ENCODE measurements around the gene CCDC148.

CCDC148 gene

DNA sequence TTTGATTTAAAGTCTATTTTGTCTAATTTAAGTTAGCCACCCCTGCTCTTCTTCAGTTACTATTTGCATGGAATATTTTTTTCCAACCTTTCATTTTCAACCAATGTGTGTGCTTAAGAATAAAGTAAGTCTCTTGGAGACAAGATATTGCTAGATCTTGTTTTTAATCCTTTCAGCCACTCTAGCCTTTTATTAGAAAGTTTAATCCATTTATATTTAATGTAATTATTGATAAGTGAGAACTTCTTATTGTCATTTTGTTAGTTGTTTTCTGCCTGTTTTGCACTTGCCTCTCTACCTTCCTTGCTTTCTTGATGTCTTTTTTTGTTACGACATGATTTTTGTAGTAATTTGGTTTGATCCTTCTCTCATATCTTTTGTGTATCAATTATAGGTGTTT lies 46.4 kb downstream of the CCDC148 start:
- no peak for TF ChIP-seq CEBPB (IDR thresholded peaks at IDR 0.05)
- TF ChIP-seq, protein P1, sequence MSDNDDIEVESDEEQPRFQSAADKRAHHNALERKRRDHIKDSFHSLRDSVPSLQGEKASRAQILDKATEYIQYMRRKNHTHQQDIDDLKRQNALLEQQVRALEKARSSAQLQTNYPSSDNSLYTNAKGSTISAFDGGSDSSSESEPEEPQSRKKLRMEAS (IDR thresholded peaks at IDR 0.05), result no peak
- no peak for TF ChIP-seq YY1 (IDR thresholded peaks at IDR 0.05; ENCODE audit: low read depth)

GRCh38 chr2:158407031-158407430 lies 49.5 kb downstream of the CCDC148 start:
- TF ChIP-seq CREB1 (IDR thresholded peaks at IDR 0.05; ENCODE audit: low read depth) (no peak), EGR1 (IDR thresholded peaks at IDR 0.05) (no peak), TAF1 (IDR thresholded peaks at IDR 0.05; ENCODE audit: low read depth) (no peak), TCF12 (IDR thresholded peaks at IDR 0.05; ENCODE audit: low read depth) (no peak), YY1 (IDR thresholded peaks at IDR 0.05; ENCODE audit: low read depth) (no peak), NFIC (IDR thresholded peaks at IDR 0.05) (no peak), EP300 (IDR thresholded peaks at IDR 0.05; ENCODE audit: borderline replicate concordance) (no peak), RAD21 (IDR thresholded peaks at IDR 0.05; ENCODE audit: low read depth) (no peak), CEBPB (IDR thresholded peaks at IDR 0.05) (no peak), TEAD4 (IDR thresholded peaks at IDR 0.05) (no peak), FOXM1 (IDR thresholded peaks at IDR 0.05; ENCODE audit: borderline replicate concordance, low read depth) (no peak), ZBTB7A (IDR thresholded peaks at IDR 0.05; ENCODE audit: low read depth) (no peak), REST (IDR thresholded peaks at IDR 0.05; ENCODE audit: low read depth) (no peak)
- TF ChIP-seq, protein P1 (IDR thresholded peaks at IDR 0.05), result no peak
- TF ChIP-seq, protein P2, sequence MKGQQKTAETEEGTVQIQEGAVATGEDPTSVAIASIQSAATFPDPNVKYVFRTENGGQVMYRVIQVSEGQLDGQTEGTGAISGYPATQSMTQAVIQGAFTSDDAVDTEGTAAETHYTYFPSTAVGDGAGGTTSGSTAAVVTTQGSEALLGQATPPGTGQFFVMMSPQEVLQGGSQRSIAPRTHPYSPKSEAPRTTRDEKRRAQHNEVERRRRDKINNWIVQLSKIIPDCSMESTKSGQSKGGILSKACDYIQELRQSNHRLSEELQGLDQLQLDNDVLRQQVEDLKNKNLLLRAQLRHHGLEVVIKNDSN (IDR thresholded peaks at IDR 0.05), result no peak

- no peak for TF ChIP-seq EP300 (IDR thresholded peaks at IDR 0.05; ENCODE audit: borderline replicate concordance)
- no peak for TF ChIP-seq CREB1 (IDR thresholded peaks at IDR 0.05; ENCODE audit: low read depth)
- TF ChIP-seq ZBTB7A (IDR thresholded peaks at IDR 0.05; ENCODE audit: low read depth), result no peak
- TF ChIP-seq TAF1 (IDR thresholded peaks at IDR 0.05; ENCODE audit: low read depth), result no peak
- no peak for TF ChIP-seq FOXM1 (IDR thresholded peaks at IDR 0.05; ENCODE audit: borderline replicate concordance, low read depth)
- TF ChIP-seq NFIC (IDR thresholded peaks at IDR 0.05), result no peak
- TF ChIP-seq, protein P1 (IDR thresholded peaks at IDR 0.05), result no peak
- TF ChIP-seq REST (IDR thresholded peaks at IDR 0.05; ENCODE audit: low read depth), result no peak
- no peak for TF ChIP-seq RAD21 (IDR thresholded peaks at IDR 0.05; ENCODE audit: low read depth)
- no peak for TF ChIP-seq TCF12 (IDR thresholded peaks at IDR 0.05; ENCODE audit: low read depth)
- no peak for TF ChIP-seq EGR1 (IDR thresholded peaks at IDR 0.05)
Measured at GRCh38 chr2:158405341-158405740, 51.2 kb downstream of the CCDC148 start.

DNA sequence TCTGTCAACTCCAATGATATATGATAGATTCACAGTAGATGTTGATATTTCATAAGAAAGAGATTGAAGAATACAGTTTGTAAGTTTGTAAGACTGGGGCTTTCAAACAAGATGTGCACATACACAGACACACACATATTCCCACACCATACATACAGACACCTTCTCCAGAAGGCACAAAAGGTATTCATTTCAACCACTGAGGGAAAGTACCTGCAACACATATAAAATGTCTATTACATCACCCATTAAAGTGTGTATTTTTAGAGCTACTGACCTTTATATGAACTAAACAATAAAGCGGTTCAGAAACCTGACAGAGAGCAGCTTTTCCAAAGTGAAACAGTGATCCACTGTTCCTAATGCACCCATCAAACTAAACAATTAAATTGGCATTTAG lies 53.3 kb downstream of the CCDC148 start:
- TF ChIP-seq, protein P2 (IDR thresholded peaks at IDR 0.05), result no peak
- TF ChIP-seq, protein P1 (IDR thresholded peaks at IDR 0.05), result no peak
- TF ChIP-seq TAF1 (IDR thresholded peaks at IDR 0.05; ENCODE audit: low read depth) (no peak), NFIC (IDR thresholded peaks at IDR 0.05) (no peak), EGR1 (IDR thresholded peaks at IDR 0.05) (no peak), TEAD4 (IDR thresholded peaks at IDR 0.05) (no peak), YY1 (IDR thresholded peaks at IDR 0.05; ENCODE audit: low read depth) (no peak), CREB1 (IDR thresholded peaks at IDR 0.05; ENCODE audit: low read depth) (no peak), FOXM1 (IDR thresholded peaks at IDR 0.05; ENCODE audit: borderline replicate concordance, low read depth) (no peak), RAD21 (IDR thresholded peaks at IDR 0.05; ENCODE audit: low read depth) (no peak), REST (IDR thresholded peaks at IDR 0.05; ENCODE audit: low read depth) (no peak), ZBTB7A (IDR thresholded peaks at IDR 0.05; ENCODE audit: low read depth) (no peak), CEBPB (IDR thresholded peaks at IDR 0.05) (no peak), TCF12 (IDR thresholded peaks at IDR 0.05; ENCODE audit: low read depth) (no peak)

Measured in Ishikawa (cell line).